HEK293 (cell line): Measurements from ENCODE around the gene LRRN4CL.

Source experiments
- CTCF ChIA-PET: fragments of 350-600 bp; formaldehyde crosslinking; extraction: SDS; loops from one replicate; lab custom pipeline; 2021; ENCODE audit warnings: antibody characterized with exemption; lab: Yijun Ruan, JAX
- POLR2A ChIA-PET: fragments of 300-600 bp; formaldehyde crosslinking; extraction: SDS; loops from one replicate; lab custom pipeline; 2020; ENCODE audit warnings: antibody characterized with exemption, inconsistent platforms; lab: Yijun Ruan, JAX
- H3K27ac ChIP-seq: fragments of 200-500 bp; sonication (Bioruptor generic); 2 replicates; pipeline ENCODE4 v1.5.1; 2014; ENCODE audit warnings: low read depth, low read length, control low read depth, inconsistent platforms; ENCODE audit errors: extremely low read depth
- H3K36me3 ChIP-seq, 2 experiments: fragments of 200-500 bp in 1 of 2; sonication (Bioruptor generic) in 1 of 2; 1 replicate in 1 of 2; 2 replicates in 1 of 2; pipeline ENCODE4 v1.5.1; 2014 to 2017; ENCODE audit warnings: inconsistent platforms in 2 of 2, low read length in 2 of 2; ENCODE audit not compliant: control insufficient read depth in 2 of 2, insufficient read depth in 1 of 2
- H3K4me1 ChIP-seq: fragments of 200-500 bp; sonication (Bioruptor generic); 2 replicates; pipeline ENCODE4 v1.5.1; 2014; ENCODE audit warnings: mild to moderate bottlenecking, low read length, inconsistent platforms; ENCODE audit not compliant: control insufficient read depth, insufficient read depth
- H3K4me3 ChIP-seq: 2 replicates; pipeline ENCODE4 v1.5.1; 2011; ENCODE audit warnings: low read depth, mild to moderate bottlenecking, control low read depth, low read length, moderate library complexity
- H3K9me3 ChIP-seq: fragments of 200-500 bp; sonication (Bioruptor generic); 2 replicates; pipeline ENCODE4 v1.5.1; 2014; ENCODE audit warnings: low read depth, low read length, inconsistent platforms; ENCODE audit not compliant: control insufficient read depth, insufficient read depth
- BCL11B ChIP-seq: fragments of 450-650 bp; formaldehyde crosslinking; IDR thresholded peaks from 2 replicates; pipeline ENCODE4 v1.5.1; 2016; ENCODE audit warnings: low read depth, missing biosample characterization, missing genetic modification characterization
- GLI2 ChIP-seq: fragments of 450-650 bp; formaldehyde crosslinking; IDR thresholded peaks from 2 replicates; pipeline ENCODE4; 2017; ENCODE audit warnings: missing biosample characterization, missing genetic modification characterization, low read depth, borderline replicate concordance
- GLI4 ChIP-seq: fragments of 450-650 bp; formaldehyde crosslinking; IDR thresholded peaks from 2 replicates; pipeline ENCODE4 v1.5.1; 2016; ENCODE audit warnings: missing biosample characterization, missing genetic modification characterization
- IKZF3 ChIP-seq: fragments of 450-650 bp; IDR thresholded peaks from 2 replicates; pipeline ENCODE4 v1.5.0; 2018; ENCODE audit warnings: missing biosample characterization, mild to moderate bottlenecking, missing genetic modification characterization, moderate library complexity
- KLF7 ChIP-seq: fragments of 450-650 bp; formaldehyde crosslinking; IDR thresholded peaks from 2 replicates; pipeline ENCODE4 v1.5.1; 2016; ENCODE audit warnings: missing biosample characterization, missing genetic modification characterization, borderline replicate concordance
- SCRT2 ChIP-seq: fragments of 450-650 bp; formaldehyde crosslinking; IDR thresholded peaks from 2 replicates; pipeline ENCODE4 v1.5.1; 2016; ENCODE audit warnings: missing biosample characterization, missing genetic modification characterization
- ZFP41 ChIP-seq: fragments of 450-650 bp; formaldehyde crosslinking; IDR thresholded peaks from 2 replicates; pipeline ENCODE4 v1.5.1; 2016; ENCODE audit warnings: missing biosample characterization, missing genetic modification characterization, borderline replicate concordance
- ZNF146 ChIP-seq: fragments of 450-650 bp; formaldehyde crosslinking; IDR thresholded peaks from 2 replicates; pipeline ENCODE4 v1.5.1; 2016; ENCODE audit warnings: missing biosample characterization, missing genetic modification characterization
- ZNF23 ChIP-seq: fragments of 450-650 bp; formaldehyde crosslinking; IDR thresholded peaks from 2 replicates; pipeline ENCODE4 v1.5.1; 2016; ENCODE audit warnings: missing biosample characterization, missing genetic modification characterization, borderline replicate concordance
- ZNF292 ChIP-seq: fragments of 450-650 bp; formaldehyde crosslinking; IDR thresholded peaks from 2 replicates; pipeline ENCODE4 v1.5.1; 2016; ENCODE audit warnings: low read depth, missing biosample characterization, missing genetic modification characterization, borderline replicate concordance
- ZNF416 ChIP-seq: fragments of 450-650 bp; formaldehyde crosslinking; IDR thresholded peaks from 2 replicates; pipeline ENCODE4 v1.5.1; 2016; ENCODE audit warnings: missing biosample characterization, missing genetic modification characterization
- ZNF514 ChIP-seq: fragments of 450-650 bp; formaldehyde crosslinking; IDR thresholded peaks from 2 replicates; pipeline ENCODE4 v1.5.1; 2016; ENCODE audit warnings: missing biosample characterization, missing genetic modification characterization
- ZNF596 ChIP-seq: fragments of 450-650 bp; IDR thresholded peaks from 2 replicates; pipeline ENCODE4 v1.5.0; 2018; ENCODE audit warnings: missing biosample characterization, mild to moderate bottlenecking, missing genetic modification characterization, moderate library complexity
- ZNF777 ChIP-seq: fragments of 450-650 bp; formaldehyde crosslinking; IDR thresholded peaks from 2 replicates; pipeline ENCODE4 v1.5.1; 2017; ENCODE audit warnings: missing biosample characterization, missing genetic modification characterization, borderline replicate concordance
- ZNF791 ChIP-seq: fragments of 450-650 bp; formaldehyde crosslinking; IDR thresholded peaks from 2 replicates; pipeline ENCODE4 v1.5.1; 2016; ENCODE audit warnings: missing biosample characterization, missing genetic modification characterization
- TF ChIP-seq, protein P1 (sequence below): fragments of 450-650 bp; IDR thresholded peaks from 2 replicates; pipeline ENCODE4 v1.5.1; 2018; ENCODE audit warnings: missing biosample characterization, missing genetic modification characterization
- TF ChIP-seq, protein P2 (sequence below): fragments of 450-650 bp; formaldehyde crosslinking; IDR thresholded peaks from 2 replicates; pipeline ENCODE4 v1.5.1; 2016; ENCODE audit warnings: missing biosample characterization, missing genetic modification characterization, low read depth
- TF ChIP-seq, protein P3 (sequence below): fragments of 450-650 bp; formaldehyde crosslinking; IDR thresholded peaks from 2 replicates; pipeline ENCODE4 v1.5.1; 2016; ENCODE audit warnings: missing biosample characterization, missing genetic modification characterization
- TF ChIP-seq, protein P4 (sequence below): fragments of 450-650 bp; formaldehyde crosslinking; IDR thresholded peaks from 2 replicates; pipeline ENCODE4 v1.5.1; 2016; ENCODE audit warnings: missing biosample characterization, missing genetic modification characterization, borderline replicate concordance

Gene LRRN4CL

DNA sequence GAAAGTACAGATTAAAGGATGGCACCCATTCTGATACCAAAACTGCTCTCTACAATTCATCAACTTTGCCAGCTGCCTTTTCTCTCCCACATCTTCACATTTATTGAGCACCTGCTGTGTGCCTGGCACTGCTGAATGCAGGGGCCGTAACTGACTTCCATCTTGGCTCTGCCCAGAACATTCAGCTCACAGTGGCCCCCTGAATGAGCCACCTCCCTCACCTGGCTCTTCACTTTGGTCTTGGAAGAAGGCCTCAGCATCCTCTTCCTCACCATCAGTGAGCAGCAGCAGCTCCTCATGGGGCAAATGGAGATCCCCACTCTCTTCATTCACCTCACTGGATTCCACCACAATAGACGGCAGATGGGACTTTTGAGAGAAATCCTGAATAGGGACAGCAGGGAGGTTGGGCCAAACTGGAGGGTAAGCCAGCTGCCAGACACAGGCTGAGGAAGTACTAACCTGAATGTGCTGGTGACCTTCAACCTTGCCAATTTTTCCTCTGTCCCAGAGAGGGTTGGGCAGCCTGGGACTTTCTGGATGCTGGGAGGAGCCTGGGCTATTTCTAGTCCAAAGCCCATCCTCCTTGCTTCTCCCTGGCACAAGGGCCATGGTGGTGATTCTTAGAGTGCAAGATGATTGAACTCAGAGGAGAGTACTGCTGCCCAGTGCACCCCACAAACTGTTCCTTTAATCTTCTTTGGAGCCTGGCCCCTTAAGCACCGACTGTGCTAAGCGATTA, 19.7 kb downstream of the LRRN4CL start:
- ChIA-PET POLR2A (interaction anchor here (0.5 to 4.6 kb wide), 6 partner anchors 23 to 1067 kb away, joined by 3 to 59 read pairs (median 4); partner anchors contain the start of genes GANAB and STX5), CTCF (interaction anchor here (0.8 to 1.1 kb wide), 2 partner anchors 11 to 25 kb away, joined by 4 read pairs; no protein-coding TSS in a partner anchor)
- no peaks in the 10 kb centered on the region for H3K9me3 ChIP-seq
- TF ChIP-seq, protein P1, sequence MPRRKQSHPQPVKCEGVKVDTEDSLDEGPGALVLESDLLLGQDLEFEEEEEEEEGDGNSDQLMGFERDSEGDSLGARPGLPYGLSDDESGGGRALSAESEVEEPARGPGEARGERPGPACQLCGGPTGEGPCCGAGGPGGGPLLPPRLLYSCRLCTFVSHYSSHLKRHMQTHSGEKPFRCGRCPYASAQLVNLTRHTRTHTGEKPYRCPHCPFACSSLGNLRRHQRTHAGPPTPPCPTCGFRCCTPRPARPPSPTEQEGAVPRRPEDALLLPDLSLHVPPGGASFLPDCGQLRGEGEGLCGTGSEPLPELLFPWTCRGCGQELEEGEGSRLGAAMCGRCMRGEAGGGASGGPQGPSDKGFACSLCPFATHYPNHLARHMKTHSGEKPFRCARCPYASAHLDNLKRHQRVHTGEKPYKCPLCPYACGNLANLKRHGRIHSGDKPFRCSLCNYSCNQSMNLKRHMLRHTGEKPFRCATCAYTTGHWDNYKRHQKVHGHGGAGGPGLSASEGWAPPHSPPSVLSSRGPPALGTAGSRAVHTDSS (tag by site-specific recombination): peak; percentile 60
- TF ChIP-seq SCRT2 (tag by site-specific recombination): no peak
- peaks cover 3 to 45% of the 10 kb centered on the region in 2 experiments; a peak in 2 of 3 replicates for H3K36me3 ChIP-seq
- no peak overlapping the region for H3K27ac ChIP-seq
- no peaks in the 10 kb centered on the region for H3K4me1 ChIP-seq
- no peak overlapping the region for H3K4me3 ChIP-seq

DNA sequence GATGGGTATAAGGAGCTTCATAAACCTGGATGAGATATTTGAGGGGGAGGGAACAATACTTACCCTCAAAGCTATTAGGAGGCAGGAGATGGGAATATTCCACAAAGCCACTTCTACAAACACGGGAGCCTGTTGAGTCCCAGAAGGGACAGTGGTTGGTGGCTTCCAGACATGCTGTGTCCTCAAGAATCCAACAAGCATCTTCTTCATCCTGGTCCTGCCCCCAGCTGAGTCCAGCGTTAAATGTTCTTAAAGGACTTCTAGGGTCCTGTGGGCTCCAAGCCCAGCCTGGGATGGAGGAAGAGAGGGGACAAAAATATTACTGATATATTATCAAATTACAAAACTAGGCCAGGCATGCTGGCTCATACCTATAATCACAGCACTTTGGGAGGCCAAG, 21.9 kb downstream of the LRRN4CL start:
- H3K4me1 ChIP-seq: no peaks in the 10 kb centered on the region
- no peak for TF ChIP-seq GLI2 (tag by site-specific recombination)
- TF ChIP-seq, protein P2, sequence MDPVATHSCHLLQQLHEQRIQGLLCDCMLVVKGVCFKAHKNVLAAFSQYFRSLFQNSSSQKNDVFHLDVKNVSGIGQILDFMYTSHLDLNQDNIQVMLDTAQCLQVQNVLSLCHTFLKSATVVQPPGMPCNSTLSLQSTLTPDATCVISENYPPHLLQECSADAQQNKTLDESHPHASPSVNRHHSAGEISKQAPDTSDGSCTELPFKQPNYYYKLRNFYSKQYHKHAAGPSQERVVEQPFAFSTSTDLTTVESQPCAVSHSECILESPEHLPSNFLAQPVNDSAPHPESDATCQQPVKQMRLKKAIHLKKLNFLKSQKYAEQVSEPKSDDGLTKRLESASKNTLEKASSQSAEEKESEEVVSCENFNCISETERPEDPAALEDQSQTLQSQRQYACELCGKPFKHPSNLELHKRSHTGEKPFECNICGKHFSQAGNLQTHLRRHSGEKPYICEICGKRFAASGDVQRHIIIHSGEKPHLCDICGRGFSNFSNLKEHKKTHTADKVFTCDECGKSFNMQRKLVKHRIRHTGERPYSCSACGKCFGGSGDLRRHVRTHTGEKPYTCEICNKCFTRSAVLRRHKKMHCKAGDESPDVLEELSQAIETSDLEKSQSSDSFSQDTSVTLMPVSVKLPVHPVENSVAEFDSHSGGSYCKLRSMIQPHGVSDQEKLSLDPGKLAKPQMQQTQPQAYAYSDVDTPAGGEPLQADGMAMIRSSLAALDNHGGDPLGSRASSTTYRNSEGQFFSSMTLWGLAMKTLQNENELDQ (tag by site-specific recombination): no peak
- TF ChIP-seq IKZF3 (tag by site-specific recombination): no peak
- no peak for TF ChIP-seq ZNF416 (tag by site-specific recombination)
- TF ChIP-seq ZNF596 (tag by site-specific recombination): no peak
- TF ChIP-seq, all 188 proteins: peak for 0
- peaks cover 0 to 38% of the 10 kb centered on the region in 2 experiments; a peak in 2 of 3 replicates for H3K36me3 ChIP-seq
- POLR2A ChIA-PET: interaction anchor here (0.5 to 2.0 kb wide), 13 partner anchors 8 to 112 kb away, joined by 3 to 8 read pairs (median 5); partner anchors contain the start of genes B3GAT3, EEF1G, GANAB and INTS5
- no peak overlapping the region for H3K27ac ChIP-seq
- no peak overlapping the region for H3K4me3 ChIP-seq
- CTCF ChIA-PET: interaction anchor here (1.2 kb wide), 1 partner anchor 14 kb away, joined by 5 read pairs; no protein-coding TSS in a partner anchor
- no peaks in the 10 kb centered on the region for H3K9me3 ChIP-seq

DNA sequence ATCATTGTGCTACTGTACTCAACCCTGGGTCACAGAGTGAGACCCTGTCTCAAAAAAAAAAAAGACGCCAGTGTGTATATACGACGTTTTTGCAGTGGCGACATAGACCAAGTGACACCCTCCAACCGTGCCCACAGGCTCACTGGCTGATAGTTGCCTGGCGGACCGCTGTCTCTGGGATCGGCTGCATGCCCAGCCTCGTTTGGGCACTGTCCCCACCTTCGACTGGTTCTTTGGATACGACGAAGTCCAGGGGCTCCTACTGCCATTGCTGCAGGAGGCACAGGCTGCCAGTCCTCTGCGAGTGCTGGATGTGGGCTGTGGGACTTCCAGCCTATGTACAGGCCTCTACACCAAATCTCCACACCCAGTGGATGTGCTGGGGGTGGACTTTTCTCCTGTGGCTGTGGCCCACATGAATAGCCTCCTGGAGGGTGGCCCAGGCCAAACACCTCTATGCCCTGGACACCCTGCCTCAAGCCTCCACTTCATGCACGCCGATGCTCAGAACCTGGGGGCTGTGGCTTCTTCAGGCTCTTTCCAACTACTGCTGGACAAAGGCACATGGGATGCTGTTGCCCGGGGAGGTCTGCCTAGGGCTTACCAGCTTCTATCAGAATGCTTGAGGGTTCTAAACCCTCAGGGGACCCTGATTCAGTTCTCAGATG, 22.9 kb downstream of the LRRN4CL start:
- no peak overlapping the region for H3K27ac ChIP-seq
- H3K36me3 ChIP-seq: peaks cover 0 to 43% of the 10 kb centered on the region in 2 experiments; a peak in 2 of 3 replicates
- CTCF ChIA-PET: interaction anchor here (1.2 to 2.5 kb wide), 2 partner anchors 10 to 15 kb away, joined by 5 to 10 read pairs; no protein-coding TSS in a partner anchor
- POLR2A ChIA-PET: interaction anchor here (1.0 to 5.0 kb wide), 13 partner anchors 8 to 93 kb away, joined by 3 to 79 read pairs (median 8); partner anchors contain the start of genes B3GAT3, EEF1G, GANAB and INTS5
- no peaks in the 10 kb centered on the region for H3K9me3 ChIP-seq
- no peaks in the 10 kb centered on the region for H3K4me1 ChIP-seq
- H3K4me3 ChIP-seq: no peak overlapping the region
- TF ChIP-seq GLI4 (tag by site-specific recombination): no peak
- TF ChIP-seq, protein P3, sequence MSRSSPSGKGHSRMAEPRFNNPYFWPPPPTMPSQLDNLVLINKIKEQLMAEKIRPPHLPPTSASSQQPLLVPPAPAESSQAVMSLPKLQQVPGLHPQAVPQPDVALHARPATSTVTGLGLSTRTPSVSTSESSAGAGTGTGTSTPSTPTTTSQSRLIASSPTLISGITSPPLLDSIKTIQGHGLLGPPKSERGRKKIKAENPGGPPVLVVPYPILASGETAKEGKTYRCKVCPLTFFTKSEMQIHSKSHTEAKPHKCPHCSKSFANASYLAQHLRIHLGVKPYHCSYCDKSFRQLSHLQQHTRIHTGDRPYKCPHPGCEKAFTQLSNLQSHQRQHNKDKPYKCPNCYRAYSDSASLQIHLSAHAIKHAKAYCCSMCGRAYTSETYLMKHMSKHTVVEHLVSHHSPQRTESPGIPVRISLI (tag by site-specific recombination): no peak
- no peak for TF ChIP-seq ZFP41 (tag by site-specific recombination)
- no peak for TF ChIP-seq ZNF23 (tag by site-specific recombination)
- TF ChIP-seq ZNF146: no peak
- TF ChIP-seq ZNF791: no peak
- TF ChIP-seq, protein P4, sequence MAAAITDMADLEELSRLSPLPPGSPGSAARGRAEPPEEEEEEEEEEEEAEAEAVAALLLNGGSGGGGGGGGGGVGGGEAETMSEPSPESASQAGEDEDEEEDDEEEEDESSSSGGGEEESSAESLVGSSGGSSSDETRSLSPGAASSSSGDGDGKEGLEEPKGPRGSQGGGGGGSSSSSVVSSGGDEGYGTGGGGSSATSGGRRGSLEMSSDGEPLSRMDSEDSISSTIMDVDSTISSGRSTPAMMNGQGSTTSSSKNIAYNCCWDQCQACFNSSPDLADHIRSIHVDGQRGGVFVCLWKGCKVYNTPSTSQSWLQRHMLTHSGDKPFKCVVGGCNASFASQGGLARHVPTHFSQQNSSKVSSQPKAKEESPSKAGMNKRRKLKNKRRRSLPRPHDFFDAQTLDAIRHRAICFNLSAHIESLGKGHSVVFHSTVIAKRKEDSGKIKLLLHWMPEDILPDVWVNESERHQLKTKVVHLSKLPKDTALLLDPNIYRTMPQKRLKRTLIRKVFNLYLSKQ (tag by site-specific recombination): no peak
- no peak for TF ChIP-seq ZNF292
- no peak for TF ChIP-seq KLF7 (tag by site-specific recombination)
- no peak for TF ChIP-seq BCL11B (tag by site-specific recombination)
- TF ChIP-seq ZNF514: no peak
- no peak for TF ChIP-seq ZNF777 (tag by site-specific recombination)
